ENCODE data around the gene KIF6.
"Not testable (repeated sequence)": the region's sequence is repeated elsewhere in the genome, so short reads cannot be mapped to it uniquely, and the experiment has no call there.

DNA sequence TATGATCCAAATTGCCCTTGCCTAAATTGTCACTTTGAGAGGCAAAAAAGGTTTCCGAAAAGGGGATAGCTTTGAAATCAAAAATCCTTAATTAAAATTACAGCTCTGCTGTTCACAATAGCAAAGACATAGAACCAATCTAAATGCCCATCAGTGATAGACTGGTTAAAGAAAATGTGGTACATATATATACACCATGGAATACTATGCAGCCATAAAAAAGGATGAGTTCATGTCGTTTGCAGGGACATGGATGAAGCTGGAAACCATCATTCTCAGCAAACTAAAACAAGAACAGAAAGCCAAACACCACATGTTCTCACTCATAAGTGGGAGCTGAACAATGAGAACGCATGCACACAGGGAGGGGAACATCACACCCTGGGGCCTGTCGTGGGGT is 1.9 kb downstream of the KIF6 start:
- not testable (repeated sequence) for TF ChIP-seq EZH2 (IDR thresholded peaks at IDR 0.05); POLR2AphosphoS5 (IDR thresholded peaks at IDR 0.05; ENCODE audit: borderline replicate concordance, low read depth, low read length); FOXP2 (optimal IDR thresholded peaks at IDR 0.05; ENCODE audit: control extremely low read depth, extremely low read length, insufficient read depth)
